GM23338 (cell line): ENCODE data around the gene SLK. TPM values are rescaled to one million over a fixed set of nuclear protein-coding genes. Genes with fewer than 3 reads are reported as not detected.
A peak's percentile ranks its signal among the peaks of the same experiment; 100 is the strongest.

Experiments used
- ATAC-seq: fragments of 200-7000 bp; cut with Tn5 transposase; 3 replicates; pipeline ENCODE4 v1.9.1; 2020
- DNase-seq: peaks from one replicate; pipeline ENCODE4 v3.0.0-alpha.2; 2015; ENCODE audit warnings: low spot score
- H2AFZ ChIP-seq: fragments of 200-600 bp; sonication (generic); 2 replicates; pipeline ENCODE4 v1.8.0; 2016; ENCODE audit warnings: antibody characterized with exemption, mild to moderate bottlenecking, moderate library complexity
- H3F3A ChIP-seq: fragments of 200-600 bp; sonication (generic); replicated peaks from 2 replicates; pipeline ENCODE4 v1.8.0; 2017; ENCODE audit warnings: antibody characterized with exemption, mixed run types, low read depth
- H3K27ac ChIP-seq: fragments of 200-600 bp; sonication (generic); 2 replicates; pipeline ENCODE4 v1.6.1; 2016; ENCODE audit warnings: low read depth
- H3K27me3 ChIP-seq: fragments of 200-600 bp; sonication (generic); 2 replicates; pipeline ENCODE4 v1.8.0; 2016; ENCODE audit warnings: mild to moderate bottlenecking, mixed run types, moderate library complexity; ENCODE audit not compliant: insufficient read depth
- H3K36me3 ChIP-seq: fragments of 200-600 bp; sonication (generic); 2 replicates; pipeline ENCODE4 v1.8.0; 2016; ENCODE audit warnings: mild to moderate bottlenecking; ENCODE audit not compliant: insufficient read depth
- H3K4me1 ChIP-seq: fragments of 200-600 bp; sonication (generic); 2 replicates; pipeline ENCODE4 v1.8.0; 2016; ENCODE audit warnings: mild to moderate bottlenecking, moderate library complexity; ENCODE audit not compliant: insufficient read depth
- H3K4me2 ChIP-seq: fragments of 200-600 bp; sonication (generic); 2 replicates; pipeline ENCODE4 v1.7.1; 2017; ENCODE audit warnings: mixed run types
- H3K4me3 ChIP-seq: fragments of 200-600 bp; sonication (generic); 2 replicates; pipeline ENCODE4 v1.6.1; 2016; ENCODE audit warnings: mixed run types
- H3K79me2 ChIP-seq: fragments of 200-600 bp; sonication (generic); replicated peaks from 2 replicates; pipeline ENCODE4 v1.8.0; 2017; ENCODE audit warnings: mild to moderate bottlenecking; ENCODE audit not compliant: insufficient read depth
- H3K9me2 ChIP-seq: fragments of 200-600 bp; sonication (generic); 2 replicates; pipeline ENCODE4 v1.8.0; 2017; ENCODE audit not compliant: insufficient read depth
- H4K20me1 ChIP-seq: fragments of 200-600 bp; sonication (generic); replicated peaks from 2 replicates; pipeline ENCODE4 v1.8.0; 2017; ENCODE audit warnings: mild to moderate bottlenecking; ENCODE audit not compliant: insufficient read depth
- H3K27ac Mint-ChIP-seq: 2 replicates; pipeline ENCODE4 v1.8.0; 2020; ENCODE audit warnings: inconsistent platforms, mild to moderate bottlenecking, moderate library complexity, mixed read lengths
- H3K27me3 Mint-ChIP-seq: 3 replicates; pipeline ENCODE4 v1.8.0; 2022; ENCODE audit warnings: low read depth, mild to moderate bottlenecking, moderate library complexity, mixed read lengths, inconsistent platforms; ENCODE audit not compliant: insufficient read depth, poor library complexity
- H3K36me3 Mint-ChIP-seq: 3 replicates; pipeline ENCODE4 v1.8.0; 2021; ENCODE audit warnings: low read depth, mild to moderate bottlenecking, inconsistent platforms, moderate library complexity, mixed read lengths
- H3K4me1 Mint-ChIP-seq: 3 replicates; pipeline ENCODE4 v1.8.0; 2020; ENCODE audit warnings: mild to moderate bottlenecking, inconsistent platforms, mixed read lengths
- H3K4me3 Mint-ChIP-seq: 3 replicates; pipeline ENCODE4 v1.8.0; 2021; ENCODE audit warnings: moderate library complexity, mild to moderate bottlenecking, inconsistent platforms, mixed read lengths
- H3K9me3 Mint-ChIP-seq: 3 replicates; pipeline ENCODE4 v1.8.0; 2020; ENCODE audit warnings: moderate library complexity, mild to moderate bottlenecking, inconsistent platforms, mixed read lengths
- CREB1 ChIP-seq: fragments of 250-450 bp; sonication (Bioruptor Pico); IDR thresholded peaks from 2 replicates; pipeline ENCODE4 v1.5.0; 2020; ENCODE audit warnings: low read depth, mild to moderate bottlenecking, moderate library complexity
- EZH2 ChIP-seq: fragments of 200-600 bp; sonication (generic); IDR thresholded peaks from one replicate; pipeline ENCODE4 v1.8.0; 2017; ENCODE audit warnings: antibody characterized with exemption, mild to moderate bottlenecking, low read depth; ENCODE audit not compliant: unreplicated experiment
- JUNB ChIP-seq: IDR thresholded peaks from one replicate; pipeline ENCODE4 v1.6.1; 2016; ENCODE audit warnings: antibody characterized with exemption; ENCODE audit not compliant: unreplicated experiment
- POLR2AphosphoS5 ChIP-seq: IDR thresholded peaks from 2 replicates; pipeline ENCODE4 v1.6.1; 2016; ENCODE audit warnings: antibody characterized with exemption, low read depth
- ZNF331 ChIP-seq: fragments of 250-450 bp; sonication (Bioruptor Pico); IDR thresholded peaks from 2 replicates; pipeline ENCODE4 v1.5.0; 2020; ENCODE audit warnings: low read depth, mild to moderate bottlenecking, moderate library complexity
- polyA plus RNA-seq: library from polyadenylated mRNA; unstranded; fragments of >200 nt; fragmentation: Nextera tagmentation; extraction: Ambion mirVana; gene quantifications from 2 replicates; pipeline ENCODE4 v1.2.1, GENCODE V29; 2016
- total RNA-seq: library from RNA; depleted of rRNA; stranded (reverse); fragments of >200 nt; shearing (Covaris generic); gene quantifications from 2 replicates; pipeline ENCODE4 v1.2.3, GENCODE V29; 2014
- TF ChIP-seq, protein P1 (sequence below): fragments of 250-450 bp; sonication (Bioruptor Pico); IDR thresholded peaks from 2 replicates; pipeline ENCODE4 v1.5.0; 2020; ENCODE audit warnings: mild to moderate bottlenecking, moderate library complexity
- TF ChIP-seq, protein P2 (sequence below), 2 experiments: fragments of 200-600 bp in 1 of 2; sonication (generic) in 1 of 2; conservative IDR thresholded peaks; 2 replicates each; pipeline versions ENCODE4 v1.5.1 to v1.6.1; 2016 to 2017; ENCODE audit warnings: antibody characterized with exemption in 2 of 2, low read depth in 2 of 2, mild to moderate bottlenecking in 2 of 2, moderate library complexity in 1 of 2
- TF ChIP-seq, protein P3 (sequence below): IDR thresholded peaks from one replicate; pipeline ENCODE4 v1.6.1; 2018; ENCODE audit warnings: antibody characterized with exemption; ENCODE audit not compliant: unreplicated experiment
- TF ChIP-seq, protein P4 (sequence below): IDR thresholded peaks from 2 replicates; pipeline ENCODE4 v1.6.1; 2016; ENCODE audit warnings: antibody characterized with exemption

Gene SLK
- total and polyA plus RNA-seq, 2 experiments from 2014 or later: 8.4 to 21.5 TPM

DNA sequence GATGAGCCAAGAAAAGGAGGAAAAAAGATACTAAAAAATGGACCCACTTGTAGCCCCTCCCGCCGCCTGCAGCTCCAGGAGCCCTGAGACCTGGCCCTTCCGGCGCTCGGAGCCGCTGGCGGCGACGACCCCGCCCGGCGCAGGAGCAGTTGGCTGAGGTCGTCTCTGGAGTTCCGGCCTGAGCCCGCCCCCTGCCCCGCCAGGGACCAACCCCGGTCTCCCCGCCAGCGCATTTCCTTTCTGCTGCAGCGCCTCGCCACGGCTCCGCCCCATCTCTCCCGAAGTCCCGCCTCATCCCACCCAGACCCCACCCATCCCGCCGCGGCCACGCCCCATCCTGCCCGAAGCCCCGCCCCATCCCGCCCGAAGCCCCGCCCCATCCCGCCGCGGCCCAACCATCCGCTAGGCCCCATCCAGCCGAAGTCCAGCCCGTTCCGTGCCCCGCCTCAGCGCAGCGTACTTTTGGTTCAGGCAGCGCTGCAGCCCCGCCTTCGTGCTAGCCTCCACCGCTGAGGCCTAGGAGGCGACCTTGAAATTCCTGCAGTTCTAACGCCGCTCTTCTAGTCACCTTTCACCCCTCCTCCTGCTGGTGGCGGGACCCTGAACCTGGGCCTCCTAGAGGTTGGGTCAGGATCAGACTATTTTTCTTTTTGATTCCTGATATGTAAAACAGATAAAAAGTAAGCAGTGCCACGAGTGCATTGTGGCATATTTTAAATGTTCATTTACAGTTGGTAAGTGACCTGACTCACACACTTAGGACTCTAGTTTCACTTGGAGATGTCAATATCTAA is 48.7 kb upstream of the SLK start, which contains the start of gene STN1:
Gene STN1, minus strand, starts transcription at position 132 of the 794 bp plus-strand sequence. CDS start 590 bp downstream, outside the sequence.
- 0 out of 2 replicates have a peak, but pooled peaks cover 2% of the 10 kb centered on the region for H3K9me2 ChIP-seq
- H3K4me3 Mint-ChIP-seq: peak within 1 kb of the TSS; percentile 91
- peaks cover 13% of the 10 kb centered on the region; the same call in 1 of the 2 replicates for H3F3A ChIP-seq
- H3K4me2 ChIP-seq: peak within 1 kb of the TSS; percentile 99
- ATAC-seq (peak; percentile 95), DNase-seq (peak; percentile 99)
- H3K27ac Mint-ChIP-seq: peak within 1 kb of the TSS; percentile 93
- TF ChIP-seq ZNF331 (no peak), EZH2 (no peak), POLR2AphosphoS5 (peak; percentile 80), CREB1 (peak; percentile 54), JUNB (no peak)
- TF ChIP-seq, protein P1, sequence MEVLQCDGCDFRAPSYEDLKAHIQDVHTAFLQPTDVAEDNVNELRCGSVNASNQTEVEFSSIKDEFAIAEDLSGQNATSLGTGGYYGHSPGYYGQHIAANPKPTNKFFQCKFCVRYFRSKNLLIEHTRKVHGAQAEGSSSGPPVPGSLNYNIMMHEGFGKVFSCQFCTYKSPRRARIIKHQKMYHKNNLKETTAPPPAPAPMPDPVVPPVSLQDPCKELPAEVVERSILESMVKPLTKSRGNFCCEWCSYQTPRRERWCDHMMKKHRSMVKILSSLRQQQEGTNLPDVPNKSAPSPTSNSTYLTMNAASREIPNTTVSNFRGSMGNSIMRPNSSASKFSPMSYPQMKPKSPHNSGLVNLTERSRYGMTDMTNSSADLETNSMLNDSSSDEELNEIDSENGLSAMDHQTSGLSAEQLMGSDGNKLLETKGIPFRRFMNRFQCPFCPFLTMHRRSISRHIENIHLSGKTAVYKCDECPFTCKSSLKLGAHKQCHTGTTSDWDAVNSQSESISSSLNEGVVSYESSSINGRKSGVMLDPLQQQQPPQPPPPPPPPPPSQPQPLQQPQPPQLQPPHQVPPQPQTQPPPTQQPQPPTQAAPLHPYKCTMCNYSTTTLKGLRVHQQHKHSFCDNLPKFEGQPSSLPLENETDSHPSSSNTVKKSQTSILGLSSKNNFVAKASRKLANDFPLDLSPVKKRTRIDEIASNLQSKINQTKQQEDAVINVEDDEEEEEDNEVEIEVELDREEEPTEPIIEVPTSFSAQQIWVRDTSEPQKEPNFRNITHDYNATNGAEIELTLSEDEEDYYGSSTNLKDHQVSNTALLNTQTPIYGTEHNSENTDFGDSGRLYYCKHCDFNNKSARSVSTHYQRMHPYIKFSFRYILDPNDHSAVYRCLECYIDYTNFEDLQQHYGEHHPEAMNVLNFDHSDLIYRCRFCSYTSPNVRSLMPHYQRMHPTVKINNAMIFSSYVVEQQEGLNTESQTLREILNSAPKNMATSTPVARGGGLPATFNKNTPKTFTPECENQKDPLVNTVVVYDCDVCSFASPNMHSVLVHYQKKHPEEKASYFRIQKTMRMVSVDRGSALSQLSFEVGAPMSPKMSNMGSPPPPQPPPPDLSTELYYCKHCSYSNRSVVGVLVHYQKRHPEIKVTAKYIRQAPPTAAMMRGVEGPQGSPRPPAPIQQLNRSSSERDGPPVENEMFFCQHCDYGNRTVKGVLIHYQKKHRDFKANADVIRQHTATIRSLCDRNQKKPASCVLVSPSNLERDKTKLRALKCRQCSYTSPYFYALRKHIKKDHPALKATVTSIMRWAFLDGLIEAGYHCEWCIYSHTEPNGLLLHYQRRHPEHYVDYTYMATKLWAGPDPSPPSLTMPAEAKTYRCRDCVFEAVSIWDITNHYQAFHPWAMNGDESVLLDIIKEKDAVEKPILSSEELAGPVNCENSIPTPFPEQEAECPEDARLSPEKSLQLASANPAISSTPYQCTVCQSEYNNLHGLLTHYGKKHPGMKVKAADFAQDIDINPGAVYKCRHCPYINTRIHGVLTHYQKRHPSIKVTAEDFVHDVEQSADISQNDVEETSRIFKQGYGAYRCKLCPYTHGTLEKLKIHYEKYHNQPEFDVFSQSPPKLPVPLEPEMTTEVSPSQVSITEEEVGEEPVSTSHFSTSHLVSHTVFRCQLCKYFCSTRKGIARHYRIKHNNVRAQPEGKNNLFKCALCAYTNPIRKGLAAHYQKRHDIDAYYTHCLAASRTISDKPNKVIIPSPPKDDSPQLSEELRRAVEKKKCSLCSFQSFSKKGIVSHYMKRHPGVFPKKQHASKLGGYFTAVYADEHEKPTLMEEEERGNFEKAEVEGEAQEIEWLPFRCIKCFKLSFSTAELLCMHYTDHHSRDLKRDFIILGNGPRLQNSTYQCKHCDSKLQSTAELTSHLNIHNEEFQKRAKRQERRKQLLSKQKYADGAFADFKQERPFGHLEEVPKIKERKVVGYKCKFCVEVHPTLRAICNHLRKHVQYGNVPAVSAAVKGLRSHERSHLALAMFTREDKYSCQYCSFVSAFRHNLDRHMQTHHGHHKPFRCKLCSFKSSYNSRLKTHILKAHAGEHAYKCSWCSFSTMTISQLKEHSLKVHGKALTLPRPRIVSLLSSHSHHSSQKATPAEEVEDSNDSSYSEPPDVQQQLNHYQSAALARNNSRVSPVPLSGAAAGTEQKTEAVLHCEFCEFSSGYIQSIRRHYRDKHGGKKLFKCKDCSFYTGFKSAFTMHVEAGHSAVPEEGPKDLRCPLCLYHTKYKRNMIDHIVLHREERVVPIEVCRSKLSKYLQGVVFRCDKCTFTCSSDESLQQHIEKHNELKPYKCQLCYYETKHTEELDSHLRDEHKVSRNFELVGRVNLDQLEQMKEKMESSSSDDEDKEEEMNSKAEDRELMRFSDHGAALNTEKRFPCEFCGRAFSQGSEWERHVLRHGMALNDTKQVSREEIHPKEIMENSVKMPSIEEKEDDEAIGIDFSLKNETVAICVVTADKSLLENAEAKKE (CRISPR knock-in tag): 0 out of 2 replicates have a peak, but pooled peaks have one; percentile 22
- TF ChIP-seq, protein P2, sequence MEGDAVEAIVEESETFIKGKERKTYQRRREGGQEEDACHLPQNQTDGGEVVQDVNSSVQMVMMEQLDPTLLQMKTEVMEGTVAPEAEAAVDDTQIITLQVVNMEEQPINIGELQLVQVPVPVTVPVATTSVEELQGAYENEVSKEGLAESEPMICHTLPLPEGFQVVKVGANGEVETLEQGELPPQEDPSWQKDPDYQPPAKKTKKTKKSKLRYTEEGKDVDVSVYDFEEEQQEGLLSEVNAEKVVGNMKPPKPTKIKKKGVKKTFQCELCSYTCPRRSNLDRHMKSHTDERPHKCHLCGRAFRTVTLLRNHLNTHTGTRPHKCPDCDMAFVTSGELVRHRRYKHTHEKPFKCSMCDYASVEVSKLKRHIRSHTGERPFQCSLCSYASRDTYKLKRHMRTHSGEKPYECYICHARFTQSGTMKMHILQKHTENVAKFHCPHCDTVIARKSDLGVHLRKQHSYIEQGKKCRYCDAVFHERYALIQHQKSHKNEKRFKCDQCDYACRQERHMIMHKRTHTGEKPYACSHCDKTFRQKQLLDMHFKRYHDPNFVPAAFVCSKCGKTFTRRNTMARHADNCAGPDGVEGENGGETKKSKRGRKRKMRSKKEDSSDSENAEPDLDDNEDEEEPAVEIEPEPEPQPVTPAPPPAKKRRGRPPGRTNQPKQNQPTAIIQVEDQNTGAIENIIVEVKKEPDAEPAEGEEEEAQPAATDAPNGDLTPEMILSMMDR (conservative IDR thresholded peaks at IDR 0.05; ENCODE audit: low read depth in 2 of 2): peak; percentile 30 to 50; a peak in 3 of 4 replicates
- TF ChIP-seq, protein P3, sequence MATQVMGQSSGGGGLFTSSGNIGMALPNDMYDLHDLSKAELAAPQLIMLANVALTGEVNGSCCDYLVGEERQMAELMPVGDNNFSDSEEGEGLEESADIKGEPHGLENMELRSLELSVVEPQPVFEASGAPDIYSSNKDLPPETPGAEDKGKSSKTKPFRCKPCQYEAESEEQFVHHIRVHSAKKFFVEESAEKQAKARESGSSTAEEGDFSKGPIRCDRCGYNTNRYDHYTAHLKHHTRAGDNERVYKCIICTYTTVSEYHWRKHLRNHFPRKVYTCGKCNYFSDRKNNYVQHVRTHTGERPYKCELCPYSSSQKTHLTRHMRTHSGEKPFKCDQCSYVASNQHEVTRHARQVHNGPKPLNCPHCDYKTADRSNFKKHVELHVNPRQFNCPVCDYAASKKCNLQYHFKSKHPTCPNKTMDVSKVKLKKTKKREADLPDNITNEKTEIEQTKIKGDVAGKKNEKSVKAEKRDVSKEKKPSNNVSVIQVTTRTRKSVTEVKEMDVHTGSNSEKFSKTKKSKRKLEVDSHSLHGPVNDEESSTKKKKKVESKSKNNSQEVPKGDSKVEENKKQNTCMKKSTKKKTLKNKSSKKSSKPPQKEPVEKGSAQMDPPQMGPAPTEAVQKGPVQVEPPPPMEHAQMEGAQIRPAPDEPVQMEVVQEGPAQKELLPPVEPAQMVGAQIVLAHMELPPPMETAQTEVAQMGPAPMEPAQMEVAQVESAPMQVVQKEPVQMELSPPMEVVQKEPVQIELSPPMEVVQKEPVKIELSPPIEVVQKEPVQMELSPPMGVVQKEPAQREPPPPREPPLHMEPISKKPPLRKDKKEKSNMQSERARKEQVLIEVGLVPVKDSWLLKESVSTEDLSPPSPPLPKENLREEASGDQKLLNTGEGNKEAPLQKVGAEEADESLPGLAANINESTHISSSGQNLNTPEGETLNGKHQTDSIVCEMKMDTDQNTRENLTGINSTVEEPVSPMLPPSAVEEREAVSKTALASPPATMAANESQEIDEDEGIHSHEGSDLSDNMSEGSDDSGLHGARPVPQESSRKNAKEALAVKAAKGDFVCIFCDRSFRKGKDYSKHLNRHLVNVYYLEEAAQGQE: no peak
- TF ChIP-seq, protein P4, sequence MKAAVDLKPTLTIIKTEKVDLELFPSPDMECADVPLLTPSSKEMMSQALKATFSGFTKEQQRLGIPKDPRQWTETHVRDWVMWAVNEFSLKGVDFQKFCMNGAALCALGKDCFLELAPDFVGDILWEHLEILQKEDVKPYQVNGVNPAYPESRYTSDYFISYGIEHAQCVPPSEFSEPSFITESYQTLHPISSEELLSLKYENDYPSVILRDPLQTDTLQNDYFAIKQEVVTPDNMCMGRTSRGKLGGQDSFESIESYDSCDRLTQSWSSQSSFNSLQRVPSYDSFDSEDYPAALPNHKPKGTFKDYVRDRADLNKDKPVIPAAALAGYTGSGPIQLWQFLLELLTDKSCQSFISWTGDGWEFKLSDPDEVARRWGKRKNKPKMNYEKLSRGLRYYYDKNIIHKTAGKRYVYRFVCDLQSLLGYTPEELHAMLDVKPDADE: 0 out of 2 replicates have a peak, but pooled peaks have one; percentile 30
- peak within 1 kb of the TSS; percentile 88 for H3K4me3 ChIP-seq
- H3K79me2 ChIP-seq: no peaks in the 10 kb centered on the region
- H4K20me1 ChIP-seq: no peaks in the 10 kb centered on the region
- H3K27me3 ChIP-seq: no peaks in the 10 kb centered on the region
- H3K9me3 Mint-ChIP-seq: peaks cover 13% of the 10 kb centered on the region
- peaks cover 6% of the 10 kb centered on the region; the same call in 1 of the 2 replicates for H3K36me3 ChIP-seq
- H3K36me3 Mint-ChIP-seq: peaks cover 24% of the 10 kb centered on the region
- peak within 1 kb of the TSS; percentile 99 for H2AFZ ChIP-seq
- H3K4me1 Mint-ChIP-seq: peaks cover 14% of the 10 kb centered on the region
- peaks cover 9% of the 10 kb centered on the region for H3K27me3 Mint-ChIP-seq
- peak within 1 kb of the TSS; percentile 99 for H3K27ac ChIP-seq
- peaks cover 19% of the 10 kb centered on the region for H3K4me1 ChIP-seq
